ENCODE results near the gene LZTS2.
"Not testable (repeated sequence)": the region's sequence is repeated elsewhere in the genome, so short reads cannot be mapped to it uniquely, and the experiment has no call there.

The LZTS2 gene, protein sequence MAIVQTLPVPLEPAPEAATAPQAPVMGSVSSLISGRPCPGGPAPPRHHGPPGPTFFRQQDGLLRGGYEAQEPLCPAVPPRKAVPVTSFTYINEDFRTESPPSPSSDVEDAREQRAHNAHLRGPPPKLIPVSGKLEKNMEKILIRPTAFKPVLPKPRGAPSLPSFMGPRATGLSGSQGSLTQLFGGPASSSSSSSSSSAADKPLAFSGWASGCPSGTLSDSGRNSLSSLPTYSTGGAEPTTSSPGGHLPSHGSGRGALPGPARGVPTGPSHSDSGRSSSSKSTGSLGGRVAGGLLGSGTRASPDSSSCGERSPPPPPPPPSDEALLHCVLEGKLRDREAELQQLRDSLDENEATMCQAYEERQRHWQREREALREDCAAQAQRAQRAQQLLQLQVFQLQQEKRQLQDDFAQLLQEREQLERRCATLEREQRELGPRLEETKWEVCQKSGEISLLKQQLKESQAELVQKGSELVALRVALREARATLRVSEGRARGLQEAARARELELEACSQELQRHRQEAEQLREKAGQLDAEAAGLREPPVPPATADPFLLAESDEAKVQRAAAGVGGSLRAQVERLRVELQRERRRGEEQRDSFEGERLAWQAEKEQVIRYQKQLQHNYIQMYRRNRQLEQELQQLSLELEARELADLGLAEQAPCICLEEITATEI

GRCh38 chr10:100999742-101000126, at the start of gene LZTS2:
Gene LZTS2, plus strand, starts transcription at chr10:100999808. Its CDS starts 2,731 bp downstream, at chr10:101002539.
- DNase-seq, result no peak

DNA sequence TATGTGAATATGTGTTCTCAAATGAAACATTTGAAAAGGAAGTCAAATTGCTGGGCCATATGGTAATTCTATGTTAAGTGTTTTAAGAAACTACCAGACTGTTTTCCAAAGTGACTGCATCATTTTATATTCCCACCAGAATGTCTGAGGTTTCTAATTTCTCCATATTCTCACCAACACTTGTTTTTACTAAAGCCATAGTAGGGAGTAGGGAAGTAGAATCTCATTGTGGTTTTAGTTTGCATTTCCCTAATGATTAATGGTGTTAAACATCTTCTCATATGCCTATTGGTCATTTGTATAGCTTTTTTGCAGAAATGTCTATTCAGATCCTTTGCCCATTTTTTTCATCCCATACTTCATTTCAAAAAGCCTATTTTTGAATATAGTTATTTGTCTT, 39.4 kb upstream of the LZTS2 start:
- DNase-seq, result no peak

DNA sequence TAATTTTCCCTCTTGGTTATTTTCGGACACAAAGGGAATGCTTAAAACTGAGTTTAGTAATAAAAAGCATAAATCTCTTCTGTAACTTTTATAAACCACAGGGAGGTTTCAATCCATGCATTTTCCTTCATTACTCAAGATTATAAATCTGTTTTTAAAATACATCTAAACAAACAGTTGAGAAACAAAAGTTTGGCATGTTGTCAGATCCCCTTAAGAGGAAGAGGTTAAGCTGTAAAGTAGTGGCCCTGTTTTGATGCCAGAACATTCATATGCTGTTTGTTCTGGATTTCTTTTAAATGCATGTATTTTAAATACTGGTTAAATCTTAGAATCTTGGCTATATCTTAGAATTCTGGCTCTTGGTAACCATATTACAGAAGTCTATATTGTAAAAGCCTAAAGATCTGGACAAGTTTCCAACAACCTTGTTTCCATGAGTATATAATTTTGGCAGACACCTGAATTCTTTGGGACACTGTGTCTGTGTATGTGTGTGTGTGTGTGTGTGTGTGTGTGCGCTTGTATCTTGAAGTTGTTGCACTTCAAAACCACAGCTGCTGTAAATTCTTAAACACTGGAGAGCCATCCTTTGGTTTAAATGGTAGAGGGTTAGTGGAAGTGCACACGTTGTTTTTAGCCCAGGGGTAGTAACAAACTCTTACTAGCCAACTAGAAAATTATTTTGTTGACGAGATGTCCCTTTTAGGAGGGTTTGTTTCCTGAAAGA, 37.1 kb upstream of the LZTS2 start:
- no peak for DNase-seq

DNA sequence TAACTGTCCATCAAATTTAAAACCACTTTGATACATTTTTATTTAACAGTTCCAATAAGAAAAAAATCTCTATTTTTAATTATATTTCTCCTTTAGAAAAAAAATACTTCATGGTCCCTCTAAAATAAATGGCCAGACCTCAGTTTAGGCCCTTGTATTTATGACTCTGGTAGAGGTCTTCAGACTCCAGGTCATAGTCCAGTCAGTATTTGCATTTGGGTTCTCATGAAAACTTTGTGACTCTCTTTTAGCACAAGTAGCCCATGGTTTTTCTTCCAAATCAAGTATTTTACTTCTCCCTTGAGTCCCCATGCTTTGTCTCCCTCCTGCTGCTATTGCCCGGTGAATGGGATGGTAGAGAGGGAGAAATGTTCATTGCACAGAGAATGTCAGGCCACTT, 35.8 kb upstream of the LZTS2 start:
- DNase-seq, result no peak

DNA sequence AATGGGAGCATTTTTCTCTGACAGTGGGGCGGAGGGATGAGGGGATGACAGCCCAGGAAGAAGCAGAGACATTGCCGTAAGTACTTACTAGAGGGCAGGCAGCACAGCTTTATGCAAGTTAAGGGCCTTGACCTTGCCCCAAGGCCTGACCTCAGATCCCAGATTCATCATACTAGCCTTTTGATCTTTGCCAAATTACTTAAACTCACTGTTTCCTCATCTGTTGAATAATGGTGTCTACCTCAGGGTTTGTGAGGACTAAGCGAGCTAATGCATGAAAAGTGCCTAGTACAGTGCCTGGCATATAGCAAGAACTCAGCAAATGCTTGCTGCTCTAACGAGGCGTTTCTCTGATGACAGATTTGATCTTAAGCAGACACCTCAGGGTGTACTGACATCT, 33.8 kb upstream of the LZTS2 start:
- no peak for DNase-seq

DNA sequence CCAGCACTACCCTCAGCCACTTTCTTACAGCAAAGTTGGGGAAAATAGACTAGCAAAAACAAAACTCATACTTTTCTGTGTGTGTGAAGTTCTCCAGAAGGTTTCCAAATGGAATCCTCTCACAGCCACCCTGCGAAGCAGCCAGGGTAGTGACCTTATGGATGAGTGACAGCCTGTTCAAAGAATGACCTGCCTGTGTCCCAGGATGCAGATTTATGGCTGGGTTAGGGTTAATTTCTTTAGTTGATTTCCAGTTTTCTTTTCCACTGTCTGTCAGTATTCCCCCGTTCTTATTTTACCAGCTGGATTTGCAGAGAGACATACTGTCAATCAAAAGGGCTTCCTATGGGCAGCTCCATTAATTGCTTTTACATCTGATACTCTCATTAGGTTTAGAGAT, 32.7 kb upstream of the LZTS2 start:
- DNase-seq, result no peak

DNA sequence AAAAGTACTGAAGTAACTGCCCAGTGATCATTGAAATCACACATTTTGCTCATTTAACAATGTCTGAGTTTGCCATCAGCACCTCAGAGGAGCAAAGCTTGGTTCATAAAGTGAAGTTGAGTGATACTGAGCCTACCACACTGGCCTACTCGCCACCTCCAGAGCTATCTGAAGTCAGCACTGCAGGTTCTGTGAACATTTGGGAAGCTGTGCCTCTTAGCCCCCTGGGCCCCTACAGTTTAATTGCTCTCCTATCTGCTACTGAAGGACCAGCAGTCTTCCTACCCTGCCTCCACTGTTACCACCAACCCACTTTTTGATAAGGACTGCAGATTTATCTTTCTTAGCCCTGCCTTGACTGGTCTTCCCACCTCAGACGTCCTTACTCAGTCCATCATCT, 32.3 kb upstream of the LZTS2 start:
- DNase-seq, result no peak

GRCh38 chr10:100968062-100968736, 31.4 kb upstream of the LZTS2 start:
- no peak for DNase-seq

- no peak for DNase-seq
Measured at GRCh38 chr10:100968863-100969186, 30.8 kb upstream of the LZTS2 start.

DNA sequence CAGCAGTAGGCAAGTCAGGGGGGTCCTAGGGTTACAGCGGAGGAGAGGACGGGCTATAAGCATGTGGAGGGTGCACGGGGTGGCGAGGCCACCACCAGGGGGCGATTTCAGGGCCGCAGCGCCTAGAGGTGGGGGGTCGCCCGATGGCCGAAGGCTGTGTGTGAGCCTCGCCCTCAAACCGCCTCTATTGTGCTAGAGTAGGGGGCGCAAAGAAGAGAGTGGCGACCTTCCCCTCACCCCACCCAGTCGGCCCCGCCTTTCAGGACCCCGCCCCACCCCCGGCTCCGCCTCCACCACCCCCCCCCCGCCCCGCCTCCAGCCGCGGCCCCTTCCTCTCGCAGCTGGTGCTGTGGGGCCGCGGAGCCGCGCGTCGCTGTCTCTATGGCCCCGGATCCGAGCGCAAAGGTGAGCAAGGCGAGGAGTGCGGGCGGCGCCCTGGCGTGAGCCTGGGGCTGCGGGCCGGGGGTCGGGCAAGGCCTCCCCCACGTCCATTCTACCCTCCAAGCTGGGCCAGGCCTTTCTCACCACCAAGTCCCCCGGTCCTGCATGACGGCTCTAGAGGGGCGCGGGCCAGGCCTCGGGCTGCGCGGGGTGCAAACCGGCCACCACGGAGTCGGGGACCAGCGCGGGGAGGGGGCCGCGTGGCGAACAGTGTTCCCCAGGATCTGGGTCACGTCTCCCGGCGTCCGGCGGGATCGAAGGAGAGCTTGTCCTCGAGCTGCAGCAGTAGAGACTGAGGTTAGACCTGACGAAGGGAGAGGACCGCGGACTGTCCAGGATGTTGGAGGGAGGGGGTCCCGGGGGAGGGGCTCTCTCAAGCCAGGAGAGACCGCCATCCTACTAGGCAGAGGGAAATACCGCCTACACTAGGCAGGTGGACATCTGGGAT, 30.2 kb upstream of the LZTS2 start, which contains the start of gene SEMA4G:
TSS of gene SEMA4G (plus strand) at position 318 of the 889 bp plus-strand sequence. CDS start 3,409 bp downstream, outside the sequence.
- DNase-seq, result peak; percentile 59

- DNase-seq, result no peak
Measured at GRCh38 chr10:100970076-100970913, 29.3 kb upstream of the LZTS2 start.

GRCh38 chr10:100970914-100971811, 28.4 kb upstream of the LZTS2 start:
- no peak for DNase-seq

DNA sequence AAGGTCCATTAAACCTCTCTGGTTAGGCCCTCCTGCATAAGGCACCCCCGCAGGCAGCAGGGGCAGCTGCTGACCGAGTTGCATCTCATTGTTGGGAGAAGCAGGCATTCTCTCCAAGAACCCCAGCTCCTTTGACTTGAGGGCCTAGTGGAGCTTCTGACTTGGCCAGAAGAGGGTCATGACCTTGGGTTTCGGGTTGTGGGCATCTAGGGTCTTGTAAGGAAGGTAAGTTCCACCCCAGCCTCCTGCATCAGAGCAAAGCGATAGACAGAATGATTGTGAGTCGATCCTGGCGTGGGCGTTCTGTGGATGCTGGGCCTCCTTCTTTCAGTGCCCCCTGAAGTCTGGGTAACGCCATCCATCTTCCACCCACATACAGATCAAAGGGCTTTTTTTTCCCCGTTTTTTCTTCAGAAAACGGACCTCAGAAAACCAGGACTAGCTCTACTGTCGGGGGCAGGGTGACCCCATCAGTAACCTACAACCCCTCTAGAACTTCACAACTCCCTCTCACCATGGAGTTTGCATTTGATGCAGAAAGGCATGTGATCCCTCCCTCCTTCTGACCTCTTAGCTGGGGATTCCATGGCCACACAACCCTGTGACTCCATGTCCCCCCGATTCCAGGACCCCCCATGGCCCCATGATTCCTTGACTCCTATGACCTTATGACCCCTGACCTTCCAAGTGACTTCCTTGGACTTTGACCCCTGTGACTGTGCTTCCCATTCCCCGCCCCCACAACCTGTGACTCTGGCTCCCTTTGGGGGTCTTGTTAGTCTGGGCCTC, 27.3 kb upstream of the LZTS2 start:
- DNase-seq, result no peak

DNA sequence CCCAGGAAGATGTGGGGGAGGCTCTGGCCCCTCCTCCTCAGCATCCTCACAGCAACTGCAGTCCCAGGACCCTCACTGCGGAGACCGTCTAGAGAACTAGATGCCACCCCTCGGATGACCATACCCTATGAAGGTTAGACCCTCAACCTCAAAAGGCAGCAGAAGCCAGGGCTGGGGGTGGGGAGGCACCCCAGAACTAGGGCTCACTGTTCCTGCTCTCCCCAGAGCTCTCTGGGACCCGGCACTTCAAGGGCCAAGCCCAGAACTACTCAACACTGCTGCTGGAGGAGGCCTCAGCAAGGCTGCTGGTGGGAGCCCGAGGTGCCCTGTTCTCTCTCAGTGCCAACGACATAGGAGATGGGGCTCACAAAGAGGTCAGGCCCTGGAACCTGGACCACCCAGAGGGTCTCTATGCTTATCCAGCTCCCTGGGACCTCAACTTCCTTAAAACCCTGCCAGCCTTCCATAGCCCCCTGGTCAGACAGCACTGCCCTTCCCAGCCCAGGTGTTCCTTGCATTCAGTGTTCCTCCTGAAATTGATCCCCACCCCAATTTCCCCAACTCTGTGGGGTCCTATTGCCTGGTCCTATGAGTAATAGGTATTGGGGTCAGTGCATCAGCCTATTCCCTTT, 26.6 kb upstream of the LZTS2 start:
- no peak for DNase-seq

- DNase-seq, result not testable (repeated sequence)
Measured at GRCh38 chr10:100975397-100975796, 24.2 kb upstream of the LZTS2 start.

- DNase-seq, result no peak
Measured at GRCh38 chr10:100976906-100977305, 22.7 kb upstream of the LZTS2 start.

- DNase-seq, result no peak
Measured at GRCh38 chr10:100977436-100977835, 22.2 kb upstream of the LZTS2 start.

DNA sequence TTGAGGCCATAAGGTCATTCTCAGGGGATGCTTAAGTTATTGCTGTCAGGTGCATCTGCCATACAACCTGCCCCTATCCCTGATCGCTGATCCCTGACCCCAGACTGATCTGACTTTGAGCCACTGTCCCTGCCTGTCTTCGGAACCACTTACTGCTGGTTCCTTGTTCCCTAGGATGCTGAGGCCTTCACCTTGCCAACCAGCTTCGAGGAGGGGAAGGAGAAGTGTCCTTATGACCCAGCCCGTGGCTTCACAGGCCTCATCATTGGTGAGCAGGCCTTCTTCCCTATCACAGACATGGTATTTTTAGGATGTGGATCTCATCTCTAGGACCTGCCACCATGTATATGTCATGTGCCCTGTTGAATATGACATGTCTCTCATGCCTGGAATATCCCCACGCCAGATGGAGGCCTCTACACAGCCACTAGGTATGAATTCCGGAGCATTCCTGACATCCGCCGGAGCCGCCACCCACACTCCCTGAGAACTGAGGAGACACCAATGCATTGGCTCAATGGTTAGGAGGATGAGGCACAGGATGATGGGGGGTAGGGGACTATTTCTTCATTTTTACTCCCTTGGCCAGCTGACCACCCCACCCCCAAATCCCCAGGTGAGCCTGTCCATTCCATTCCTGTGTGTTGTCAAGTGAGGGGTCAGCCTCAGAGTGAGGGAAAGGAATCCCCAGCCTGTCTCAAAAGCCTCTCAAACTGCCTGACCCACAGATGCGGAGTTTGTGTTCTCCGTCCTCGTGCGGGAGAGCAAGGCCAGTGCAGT, 21.3 kb upstream of the LZTS2 start:
- no peak for DNase-seq
